Stimulated activated naive CD8-positive, alpha-beta T cell treated with anti-CD3 and anti-CD28 coated beads, Interleukin-15, amount 100 ng/mL, for 72 hours (primary cell): Measurements from ENCODE around the gene CASP7.
"Not testable (repeated sequence)": the region's sequence is repeated elsewhere in the genome, so short reads cannot be mapped to it uniquely, and the experiment has no call there.

Source experiments
- ATAC-seq: fragments of 150-1000 bp; cut with Tn5 transposase; 2 replicates; pipeline ENCODE4 v1.10.0; 2021; ENCODE audit warnings: mild to moderate bottlenecking, moderate library complexity
- DNase-seq, 2 donors: peaks; one replicate each; pipeline ENCODE4 v3.0.0; 2021 to 2022
- H3K27ac Mint-ChIP-seq, 2 donors: one replicate each; pipeline ENCODE4 v1.8.0; 2022; ENCODE audit warnings: mild to moderate bottlenecking in 2 of 2, mixed read lengths in 2 of 2, moderate library complexity in 2 of 2
- H3K27me3 Mint-ChIP-seq: one replicate; pipeline ENCODE4 v1.8.0; 2022; ENCODE audit warnings: mixed read lengths
- H3K4me1 Mint-ChIP-seq: one replicate; pipeline ENCODE4 v1.8.0; 2022; ENCODE audit warnings: mild to moderate bottlenecking, mixed read lengths
- H3K4me3 Mint-ChIP-seq, 2 donors: one replicate each; pipeline ENCODE4 v1.8.0; 2022; ENCODE audit warnings: mild to moderate bottlenecking in 2 of 2, mixed read lengths in 2 of 2, moderate library complexity in 1 of 2
- H3K9me3 Mint-ChIP-seq, 2 donors: one replicate each; pipeline ENCODE4 v1.8.0; 2022; ENCODE audit warnings: mixed read lengths in 2 of 2

CASP7 gene

GRCh38 chr10:113679463-113680189 lies at the start of gene CASP7:
TSS of gene CASP7 (plus strand) at chr10:113679912. CDS start at chr10:113697494, 17,582 bp downstream.
- Mint-ChIP-seq H3K9me3 (peaks cover 12 to 13% of the 10 kb centered on the region in 2 donors), H3K4me1 (peaks cover 49% of the 10 kb centered on the region), H3K27me3 (peaks cover 3% of the 10 kb centered on the region), H3K27ac (peak within 1 kb of the TSS; percentile 85 to 97), H3K4me3 (peak within 1 kb of the TSS; percentile 88 to 92)
- ATAC-seq (peak; percentile 85), DNase-seq (peak; percentile 87 to 90)

GRCh38 chr10:113630929-113631533 lies 48.7 kb upstream of the CASP7 start:
- Mint-ChIP-seq H3K27ac (peak overlapping the region in 1 of 2 donors; percentile 29), H3K9me3 (no peaks in the 10 kb centered on the region), H3K4me3 (no peak overlapping the region), H3K4me1 (no peaks in the 10 kb centered on the region), H3K27me3 (peaks cover 17% of the 10 kb centered on the region)
- DNase-seq (no peak), ATAC-seq (no peak)

- DNase-seq (no peak), ATAC-seq (no peak)
- H3K9me3 Mint-ChIP-seq: no peaks in the 10 kb centered on the region
- peaks cover 23% of the 10 kb centered on the region for H3K27me3 Mint-ChIP-seq
- no peak overlapping the region for H3K27ac Mint-ChIP-seq
- no peaks in the 10 kb centered on the region for H3K4me1 Mint-ChIP-seq
- H3K4me3 Mint-ChIP-seq: no peak overlapping the region
Observed at GRCh38 chr10:113631684-113632367, 47.9 kb upstream of the CASP7 start.

- no peak for ATAC-seq
- Mint-ChIP-seq H3K27ac (peak overlapping the region in 1 of 2 donors; percentile 2), H3K4me3 (no peak overlapping the region), H3K4me1 (peaks cover 7% of the 10 kb centered on the region), H3K9me3 (no peaks in the 10 kb centered on the region), H3K27me3 (peaks cover 68% of the 10 kb centered on the region)
- DNase-seq: no peak
Observed at GRCh38 chr10:113639966-113640365, 39.7 kb upstream of the CASP7 start.

GRCh38 chr10:113641702-113642101 lies 38.0 kb upstream of the CASP7 start:
- Mint-ChIP-seq H3K4me1 (peaks cover 7% of the 10 kb centered on the region), H3K27ac (no peak overlapping the region), H3K9me3 (no peaks in the 10 kb centered on the region), H3K27me3 (peaks cover 54% of the 10 kb centered on the region), H3K4me3 (no peak overlapping the region)
- DNase-seq (no peak), ATAC-seq (no peak)

GRCh38 chr10:113643183-113643582 lies 36.5 kb upstream of the CASP7 start:
- peaks cover 7% of the 10 kb centered on the region for H3K4me1 Mint-ChIP-seq
- ATAC-seq (no peak), DNase-seq (no peak)
- H3K4me3 Mint-ChIP-seq: no peak overlapping the region
- H3K9me3 Mint-ChIP-seq: peaks cover 0 to 7% of the 10 kb centered on the region in 2 donors
- no peak overlapping the region for H3K27ac Mint-ChIP-seq
- H3K27me3 Mint-ChIP-seq: peaks cover 60% of the 10 kb centered on the region

GRCh38 chr10:113644185-113645120 lies 35.3 kb upstream of the CASP7 start:
- Mint-ChIP-seq H3K9me3 (peaks cover 0 to 7% of the 10 kb centered on the region in 2 donors), H3K27ac (no peak overlapping the region), H3K4me3 (no peak overlapping the region), H3K27me3 (peaks cover 60% of the 10 kb centered on the region), H3K4me1 (peaks cover 7% of the 10 kb centered on the region)
- DNase-seq (no peak), ATAC-seq (peak; percentile 35)

GRCh38 chr10:113646336-113647201 lies 33.1 kb upstream of the CASP7 start:
- ATAC-seq: no peak

GRCh38 chr10:113647812-113648211 lies 31.9 kb upstream of the CASP7 start:
- ATAC-seq (no peak), DNase-seq (no peak)
- H3K9me3 Mint-ChIP-seq: peaks cover 0 to 7% of the 10 kb centered on the region in 2 donors
- H3K4me3 Mint-ChIP-seq: no peak overlapping the region
- no peak overlapping the region for H3K27ac Mint-ChIP-seq
- peaks cover 7% of the 10 kb centered on the region for H3K4me1 Mint-ChIP-seq
- H3K27me3 Mint-ChIP-seq: peaks cover 42% of the 10 kb centered on the region

More at GRCh38 chr10:113646336-113647201, 33.1 kb upstream of the CASP7 start:
- DNase-seq: no peak
- Mint-ChIP-seq H3K27me3 (peaks cover 43% of the 10 kb centered on the region), H3K9me3 (peaks cover 0 to 7% of the 10 kb centered on the region in 2 donors), H3K4me1 (peaks cover 7% of the 10 kb centered on the region), H3K27ac (no peak overlapping the region), H3K4me3 (no peak overlapping the region)

- H3K4me3 Mint-ChIP-seq: no peak overlapping the region
- H3K9me3 Mint-ChIP-seq: peaks cover 0 to 7% of the 10 kb centered on the region in 2 donors
- DNase-seq: no peak
- no peak for ATAC-seq
- peaks cover 7% of the 10 kb centered on the region for H3K4me1 Mint-ChIP-seq
- H3K27me3 Mint-ChIP-seq: peaks cover 40% of the 10 kb centered on the region
- no peak overlapping the region for H3K27ac Mint-ChIP-seq
Observed at GRCh38 chr10:113648478-113648877, 31.2 kb upstream of the CASP7 start.

GRCh38 chr10:113650172-113650571 lies 29.5 kb upstream of the CASP7 start:
- H3K27ac Mint-ChIP-seq: no peak overlapping the region
- H3K27me3 Mint-ChIP-seq: peaks cover 47% of the 10 kb centered on the region
- ATAC-seq: no peak
- H3K9me3 Mint-ChIP-seq: peaks cover 0 to 7% of the 10 kb centered on the region in 2 donors
- H3K4me3 Mint-ChIP-seq: no peak overlapping the region
- DNase-seq: no peak
- H3K4me1 Mint-ChIP-seq: no peaks in the 10 kb centered on the region

GRCh38 chr10:113651021-113651420 lies 28.7 kb upstream of the CASP7 start:
- Mint-ChIP-seq H3K4me1 (no peaks in the 10 kb centered on the region), H3K9me3 (peaks cover 0 to 7% of the 10 kb centered on the region in 2 donors), H3K27me3 (peaks cover 50% of the 10 kb centered on the region), H3K27ac (no peak overlapping the region), H3K4me3 (no peak overlapping the region)
- DNase-seq (no peak), ATAC-seq (no peak)

- Mint-ChIP-seq H3K4me3 (no peak overlapping the region), H3K9me3 (peaks cover 0 to 7% of the 10 kb centered on the region in 2 donors), H3K4me1 (no peaks in the 10 kb centered on the region), H3K27ac (no peak overlapping the region), H3K27me3 (peaks cover 54% of the 10 kb centered on the region)
- ATAC-seq: no peak
- DNase-seq: no peak
Observed at GRCh38 chr10:113651898-113652297, 27.8 kb upstream of the CASP7 start.

GRCh38 chr10:113652456-113652855 lies 27.3 kb upstream of the CASP7 start:
- not testable (repeated sequence) for H3K27ac Mint-ChIP-seq, ATAC-seq, DNase-seq, H3K4me1 Mint-ChIP-seq, H3K4me3 Mint-ChIP-seq, H3K9me3 Mint-ChIP-seq
- H3K27me3 Mint-ChIP-seq: peaks cover 53% of the 10 kb centered on the region
